ENCODE data around the gene ERGIC3. TPM values are rescaled to one million over a fixed set of nuclear protein-coding genes. Genes with fewer than 3 reads are reported as not detected.
"Not testable (repeated sequence)": the region's sequence is repeated elsewhere in the genome, so short reads cannot be mapped to it uniquely, and the experiment has no call there.

The ERGIC3 gene
- total RNA-seq, 2 donors from 2014 or later, result 139 to 158 TPM

DNA sequence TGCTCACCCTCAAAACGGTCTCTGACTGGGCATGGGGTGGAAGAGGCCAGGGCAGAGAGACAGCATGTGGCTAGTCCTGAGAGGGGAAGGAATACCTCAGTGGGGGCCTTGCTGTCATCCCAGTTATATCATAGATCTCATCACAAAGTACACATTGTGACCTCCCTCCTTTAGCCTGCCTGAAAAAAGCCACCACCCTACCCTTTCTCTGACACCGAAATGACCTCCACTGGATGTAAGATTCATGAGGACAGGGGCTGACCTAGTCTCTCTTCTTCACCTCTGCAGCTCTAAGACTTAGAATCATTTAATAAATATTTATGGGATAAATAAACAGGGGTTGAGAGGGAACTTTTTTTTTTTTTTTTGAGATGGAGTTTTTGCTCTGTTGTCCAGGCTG, 12.3 kb upstream of the ERGIC3 start, which contains the start of gene C20orf173:
C20orf173 (minus strand) TSS at position 101 of the 400 bp plus-strand sequence. CDS start 279 bp downstream, outside the sequence.
- H3K27ac Mint-ChIP-seq, result no peak within 1 kb of the TSS
- H3K36me3 Mint-ChIP-seq (ENCODE audit: low read depth), result no peaks in the 10 kb centered on the region
- no peak within 1 kb of the TSS for H3K4me3 Mint-ChIP-seq
- H3K9me3 ChIP-seq (ENCODE audit: control insufficient read depth, low read length, poor library complexity, severe bottlenecking), result no peaks in the 10 kb centered on the region
- DNase-seq (no peak), ATAC-seq (no peak)
- H3K4me1 Mint-ChIP-seq, result no peaks in the 10 kb centered on the region
- no peaks in the 10 kb centered on the region for H3K27me3 Mint-ChIP-seq

DNA sequence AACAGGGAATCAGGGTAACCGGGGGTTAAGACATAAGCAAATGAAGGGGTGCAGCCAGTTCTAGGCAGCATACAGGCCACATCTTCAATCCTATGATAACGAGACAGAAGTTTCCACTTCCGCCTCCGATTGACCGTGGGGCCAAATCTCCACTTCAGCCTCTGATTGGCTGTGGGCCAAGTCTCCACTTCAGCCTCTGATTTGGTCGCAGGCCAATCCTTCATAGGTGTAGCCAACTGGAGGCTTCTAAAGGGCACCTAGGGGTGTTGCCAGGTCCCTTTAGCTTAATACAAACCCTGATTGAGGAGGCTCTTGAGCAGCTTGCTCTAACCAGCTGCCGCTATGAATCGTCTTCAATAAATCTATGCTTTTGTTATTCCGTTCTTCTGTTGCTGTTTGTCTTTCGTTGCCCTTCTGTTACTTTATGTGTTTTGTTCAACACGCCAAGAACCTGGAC, 2.1 kb upstream of the ERGIC3 start:
- ATAC-seq, result no peak
- no peak overlapping the region for H3K4me3 Mint-ChIP-seq
- H3K9me3 ChIP-seq (ENCODE audit: control insufficient read depth, low read length, poor library complexity, severe bottlenecking), result no peaks in the 10 kb centered on the region
- DNase-seq, result no peak
- no peaks in the 10 kb centered on the region for H3K27me3 Mint-ChIP-seq
- H3K36me3 Mint-ChIP-seq (ENCODE audit: low read depth), result peaks cover 3% of the 10 kb centered on the region
- H3K27ac Mint-ChIP-seq, result no peak overlapping the region
- peaks cover 18% of the 10 kb centered on the region for H3K4me1 Mint-ChIP-seq

DNA sequence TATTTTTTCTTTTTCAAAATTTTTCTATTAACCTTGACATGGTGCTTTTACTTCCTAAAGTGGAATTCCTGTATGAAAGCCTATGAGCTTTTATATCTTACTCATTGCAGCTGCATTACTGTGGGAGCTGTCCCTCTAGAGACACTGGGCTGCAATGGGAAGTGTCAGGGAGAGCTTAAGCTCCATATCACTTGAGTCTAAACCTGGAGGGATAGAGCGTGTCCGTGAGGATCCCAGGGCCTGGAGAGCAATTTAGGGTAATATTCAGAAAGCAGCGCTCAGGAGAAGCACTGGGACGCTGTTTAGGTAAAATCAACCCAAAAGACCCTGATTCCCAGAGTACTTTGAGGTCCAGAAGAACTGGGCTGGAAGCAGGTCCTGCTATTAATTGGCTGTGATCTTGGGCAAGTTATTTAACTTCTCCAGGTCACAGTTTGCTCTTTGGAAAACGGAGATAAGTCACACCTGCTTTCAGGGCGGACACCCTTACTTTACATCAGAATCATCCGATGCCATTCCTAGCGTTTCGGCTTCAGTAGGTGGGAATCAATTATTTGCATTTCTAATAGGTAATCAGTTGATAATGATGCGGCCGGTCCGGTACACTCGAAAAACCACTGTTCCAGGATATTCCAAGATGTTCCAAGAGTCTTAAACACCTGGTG, 628 bp upstream of the ERGIC3 start:
- DNase-seq (no peak), ATAC-seq (no peak)
- H3K4me1 Mint-ChIP-seq, result peaks cover 15% of the 10 kb centered on the region
- peak overlapping the region; percentile 61 for H3K27ac Mint-ChIP-seq
- no peaks in the 10 kb centered on the region for H3K9me3 ChIP-seq (ENCODE audit: control insufficient read depth, low read length, poor library complexity, severe bottlenecking)
- peak overlapping the region; percentile 95 for H3K4me3 Mint-ChIP-seq
- peaks cover 3% of the 10 kb centered on the region for H3K36me3 Mint-ChIP-seq (ENCODE audit: low read depth)
- H3K27me3 Mint-ChIP-seq, result no peaks in the 10 kb centered on the region

DNA sequence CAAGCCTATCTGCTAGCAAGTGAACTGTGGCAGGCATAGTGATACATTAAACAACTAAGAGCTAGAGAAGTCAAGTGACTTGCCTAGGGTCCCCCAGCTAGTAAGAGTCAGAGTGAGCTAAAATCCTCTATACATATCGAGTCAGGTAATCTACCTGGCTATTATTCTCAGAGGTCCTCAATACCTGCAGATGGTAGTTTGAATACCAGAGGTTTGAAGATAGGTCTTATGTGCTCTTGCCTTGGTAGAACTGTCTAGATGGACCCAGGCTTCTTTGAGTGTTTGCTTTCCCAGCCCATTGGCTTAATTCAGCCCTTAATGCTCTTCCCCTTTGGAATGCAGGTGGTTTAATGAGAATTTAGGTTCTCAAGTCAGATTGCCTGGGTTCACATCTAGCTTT, 1.1 kb downstream of the ERGIC3 start:
- no peaks in the 10 kb centered on the region for H3K9me3 ChIP-seq (ENCODE audit: control insufficient read depth, low read length, poor library complexity, severe bottlenecking)
- H3K27ac Mint-ChIP-seq, result peak overlapping the region; percentile 59
- ATAC-seq, result no peak

DNA sequence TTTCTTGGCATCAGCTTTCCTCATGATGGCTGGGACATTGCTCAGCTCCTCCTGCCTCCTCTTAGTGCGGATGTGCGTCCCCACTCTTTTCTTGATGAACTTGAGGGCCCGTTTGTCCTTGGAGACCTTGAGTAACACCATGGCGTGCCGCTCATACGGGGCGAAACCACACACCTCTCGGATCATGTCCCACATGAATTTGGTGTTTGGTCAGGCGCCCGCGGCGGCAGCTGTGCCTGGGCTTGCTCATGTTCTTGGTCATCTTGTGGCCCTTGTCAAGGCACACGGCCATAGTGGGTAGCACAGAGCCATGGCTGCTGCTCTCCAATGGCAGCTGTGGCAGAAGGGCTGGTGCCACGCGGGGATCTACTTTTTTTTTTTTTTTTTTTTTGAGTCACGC, 2.6 kb downstream of the ERGIC3 start:
- ATAC-seq (no peak), DNase-seq (no peak)
- Mint-ChIP-seq H3K36me3 (ENCODE audit: low read depth) (peaks cover 3% of the 10 kb centered on the region), H3K27ac (peak overlapping the region; percentile 75), H3K27me3 (no peaks in the 10 kb centered on the region), H3K4me3 (no peak overlapping the region), H3K4me1 (peaks cover 15% of the 10 kb centered on the region)
- no peaks in the 10 kb centered on the region for H3K9me3 ChIP-seq (ENCODE audit: control insufficient read depth, low read length, poor library complexity, severe bottlenecking)

More for the DNA sequence above, 1.1 kb downstream of the ERGIC3 start:
- H3K36me3 Mint-ChIP-seq (ENCODE audit: low read depth), result peaks cover 3% of the 10 kb centered on the region
- peak overlapping the region; percentile 95 for H3K4me3 Mint-ChIP-seq
- no peaks in the 10 kb centered on the region for H3K27me3 Mint-ChIP-seq
- peaks cover 15% of the 10 kb centered on the region for H3K4me1 Mint-ChIP-seq
- no peak for DNase-seq

DNA sequence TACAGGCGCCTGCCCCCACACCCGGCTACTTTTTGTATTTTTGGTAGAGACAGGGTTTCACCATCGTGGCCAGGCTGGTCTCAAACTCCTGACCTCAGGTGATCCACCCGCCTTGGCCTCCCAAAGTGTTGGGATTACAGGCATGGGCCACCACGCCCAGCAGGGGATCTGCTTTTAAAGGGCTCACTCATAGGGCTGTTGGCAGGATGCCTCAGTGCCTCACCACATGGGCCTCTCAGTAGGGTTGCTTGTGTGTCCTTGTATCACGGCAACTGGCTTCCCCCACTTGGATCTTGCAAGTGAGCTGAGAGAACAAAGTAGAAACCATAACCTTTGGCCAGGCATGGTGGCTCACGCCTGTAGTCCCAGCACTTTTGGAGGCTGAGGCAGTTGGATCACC, 3.1 kb downstream of the ERGIC3 start:
- H3K4me3 Mint-ChIP-seq, result peak overlapping the region; percentile 53
- H3K27ac Mint-ChIP-seq; H3K36me3 Mint-ChIP-seq (ENCODE audit: low read depth); H3K9me3 ChIP-seq (ENCODE audit: control insufficient read depth, low read length, poor library complexity, severe bottlenecking); DNase-seq; ATAC-seq; H3K27me3 Mint-ChIP-seq: not testable (repeated sequence)
- peaks cover 17% of the 10 kb centered on the region for H3K4me1 Mint-ChIP-seq

DNA sequence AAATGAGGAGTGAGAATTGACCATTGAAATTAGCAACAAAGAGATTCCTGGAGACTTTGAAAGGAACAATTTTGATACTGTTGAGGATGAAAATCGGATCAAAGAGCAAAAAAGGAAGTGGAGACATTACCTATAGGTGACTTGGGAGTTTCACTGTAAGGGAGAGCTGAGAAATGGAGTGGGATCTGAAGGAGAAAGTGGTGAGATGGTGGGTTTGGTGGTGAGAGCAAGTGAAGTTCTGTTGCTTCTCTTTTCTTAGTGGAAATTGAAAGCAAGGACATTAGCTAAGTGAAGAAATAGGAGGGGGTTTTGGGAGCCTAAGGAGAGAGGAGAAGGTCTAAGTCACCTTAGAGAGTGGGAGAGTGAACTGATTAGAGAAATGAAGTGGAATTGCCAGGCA, 4.2 kb downstream of the ERGIC3 start:
- Mint-ChIP-seq H3K4me1 (peaks cover 18% of the 10 kb centered on the region), H3K4me3 (no peak overlapping the region), H3K36me3 (ENCODE audit: low read depth) (peaks cover 5% of the 10 kb centered on the region), H3K27ac (no peak overlapping the region), H3K27me3 (no peaks in the 10 kb centered on the region)
- DNase-seq (no peak), ATAC-seq (no peak)
- no peaks in the 10 kb centered on the region for H3K9me3 ChIP-seq (ENCODE audit: control insufficient read depth, low read length, poor library complexity, severe bottlenecking)

DNA sequence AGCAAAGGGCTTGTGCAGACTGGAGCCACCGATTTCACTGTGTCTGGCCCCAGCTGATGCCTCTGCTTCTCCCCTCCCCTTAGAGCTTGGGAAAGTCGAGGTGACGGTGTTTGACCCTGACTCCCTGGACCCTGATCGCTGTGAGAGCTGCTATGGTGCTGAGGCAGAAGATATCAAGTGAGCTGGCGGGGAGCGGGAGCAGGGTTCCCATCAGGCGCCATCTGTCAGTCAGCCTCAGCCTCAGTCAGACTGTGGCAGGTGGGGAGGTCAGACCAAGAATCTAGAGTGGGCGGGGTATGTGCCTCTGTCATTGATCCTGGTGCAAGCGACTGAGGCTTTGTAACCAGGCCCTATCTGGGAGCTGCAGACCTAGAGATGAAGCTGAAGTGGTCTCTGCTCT, 5.5 kb downstream of the ERGIC3 start:
- peaks cover 12% of the 10 kb centered on the region for H3K4me1 Mint-ChIP-seq
- DNase-seq (no peak), ATAC-seq (no peak)
- H3K27me3 Mint-ChIP-seq, result no peaks in the 10 kb centered on the region
- H3K36me3 Mint-ChIP-seq (ENCODE audit: low read depth), result peaks cover 5% of the 10 kb centered on the region
- no peak overlapping the region for H3K27ac Mint-ChIP-seq
- H3K9me3 ChIP-seq (ENCODE audit: control insufficient read depth, low read length, poor library complexity, severe bottlenecking), result no peaks in the 10 kb centered on the region
- no peak overlapping the region for H3K4me3 Mint-ChIP-seq

DNA sequence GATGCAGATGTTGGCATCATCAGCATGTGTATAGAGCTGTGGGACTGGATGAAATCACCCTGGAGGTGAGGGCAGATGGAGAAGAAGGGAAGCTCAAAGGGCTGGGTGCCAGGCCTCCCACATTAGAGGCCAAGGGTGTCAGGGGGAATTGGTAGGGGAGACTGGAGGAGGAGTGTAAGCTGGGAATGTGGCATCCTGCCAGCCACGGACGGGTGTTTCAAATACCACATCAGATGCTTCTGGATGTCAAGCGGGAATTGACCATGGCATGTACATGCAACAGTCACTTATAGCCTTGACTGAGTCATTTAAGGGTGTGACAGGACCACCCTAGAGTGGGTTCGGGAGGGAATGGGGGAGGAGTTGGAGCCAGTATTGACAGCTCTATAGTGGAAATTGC, 9.6 kb downstream of the ERGIC3 start:
- ATAC-seq, result no peak
- no peaks in the 10 kb centered on the region for H3K9me3 ChIP-seq (ENCODE audit: control insufficient read depth, low read length, poor library complexity, severe bottlenecking)

DNA sequence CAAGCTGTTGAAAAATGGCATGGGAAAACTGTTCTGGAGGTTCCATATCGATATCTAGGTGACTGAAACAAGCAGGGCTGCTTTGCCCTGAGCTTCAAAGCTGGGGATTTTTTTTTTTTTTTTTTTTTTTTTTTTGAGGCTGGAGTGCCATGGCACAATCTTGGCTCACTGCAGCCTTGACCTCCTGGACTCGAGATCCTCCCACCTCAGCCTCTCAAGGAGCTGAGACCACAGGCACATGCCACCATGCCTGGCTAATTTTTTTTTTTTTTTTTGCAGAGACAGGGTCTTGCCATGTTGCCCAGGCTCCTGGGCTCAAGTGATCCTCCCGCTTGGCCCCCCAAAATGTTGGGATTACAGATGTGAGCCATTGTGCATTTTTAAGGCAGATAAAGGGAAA, 11.0 kb downstream of the ERGIC3 start:
- DNase-seq (no peak), ATAC-seq (no peak)
- peaks cover 6% of the 10 kb centered on the region for H3K4me1 Mint-ChIP-seq
- no peak overlapping the region for H3K4me3 Mint-ChIP-seq
- H3K27me3 Mint-ChIP-seq, result no peaks in the 10 kb centered on the region
- peaks cover 11% of the 10 kb centered on the region for H3K36me3 Mint-ChIP-seq (ENCODE audit: low read depth)
- no peak overlapping the region for H3K27ac Mint-ChIP-seq
- H3K9me3 ChIP-seq (ENCODE audit: control insufficient read depth, low read length, poor library complexity, severe bottlenecking), result no peaks in the 10 kb centered on the region

More for the DNA sequence above, 9.6 kb downstream of the ERGIC3 start:
- H3K4me1 Mint-ChIP-seq, result peaks cover 6% of the 10 kb centered on the region
- H3K36me3 Mint-ChIP-seq (ENCODE audit: low read depth), result peaks cover 11% of the 10 kb centered on the region
- H3K4me3 Mint-ChIP-seq, result no peak overlapping the region
- no peak for DNase-seq
- H3K27ac Mint-ChIP-seq, result no peak overlapping the region
- H3K27me3 Mint-ChIP-seq, result no peaks in the 10 kb centered on the region

DNA sequence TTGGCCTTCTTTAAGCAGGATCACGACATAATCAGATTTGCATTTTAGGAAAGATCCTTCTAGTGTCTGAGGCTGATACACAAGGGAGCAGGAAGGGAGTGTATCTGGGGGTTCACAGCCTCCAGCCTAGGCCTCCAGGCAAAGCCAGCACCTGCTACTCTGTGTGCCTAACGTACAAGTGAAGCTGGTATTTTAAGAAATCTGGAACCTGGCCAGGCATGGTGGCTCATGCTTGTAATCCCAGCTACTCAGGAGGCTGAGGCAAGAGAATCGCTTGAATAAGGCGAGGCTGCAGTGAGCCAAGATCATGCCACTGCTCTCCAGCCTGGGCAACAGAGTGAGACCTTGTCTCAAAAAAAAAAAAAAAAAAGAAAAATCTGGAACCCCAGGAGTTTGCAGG, 13.6 kb downstream of the ERGIC3 start:
- not testable (repeated sequence) for H3K4me3 Mint-ChIP-seq; ATAC-seq; DNase-seq; H3K9me3 ChIP-seq (ENCODE audit: control insufficient read depth, low read length, poor library complexity, severe bottlenecking); H3K27me3 Mint-ChIP-seq
- Mint-ChIP-seq H3K4me1 (peaks cover 12% of the 10 kb centered on the region), H3K27ac (peak overlapping the region; percentile 39), H3K36me3 (ENCODE audit: low read depth) (peaks cover 13% of the 10 kb centered on the region)

DNA sequence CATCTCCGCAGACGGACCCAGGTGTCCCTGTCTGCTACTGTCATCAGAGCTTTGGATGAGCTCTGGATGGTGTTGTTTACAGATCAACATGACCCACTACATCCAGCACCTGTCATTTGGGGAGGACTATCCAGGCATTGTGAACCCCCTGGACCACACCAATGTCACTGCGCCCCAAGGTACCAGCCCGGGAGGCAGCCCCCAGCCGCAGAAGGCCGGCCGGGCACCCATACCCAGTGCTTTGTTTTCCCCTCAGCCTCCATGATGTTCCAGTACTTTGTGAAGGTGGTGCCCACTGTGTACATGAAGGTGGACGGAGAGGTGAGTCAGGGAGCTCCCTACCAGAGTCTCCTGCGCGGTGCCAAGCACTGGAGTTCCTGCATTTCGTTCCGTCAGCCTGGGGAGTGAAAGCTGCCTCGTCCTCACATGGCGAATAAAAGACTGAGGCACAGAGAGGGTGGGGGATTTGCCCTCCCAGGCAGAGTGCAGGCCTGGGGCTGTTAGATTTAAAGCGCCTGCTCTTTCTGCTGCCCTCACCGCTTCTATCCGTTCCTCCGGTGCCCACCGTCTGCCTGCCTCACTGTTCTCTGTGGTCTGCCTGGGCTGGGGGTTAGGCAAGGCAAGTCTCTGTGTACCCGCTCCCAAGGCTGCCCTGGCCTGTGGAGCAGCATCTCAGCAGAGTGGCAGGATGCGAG, 14.2 kb downstream of the ERGIC3 start:
- H3K4me3 Mint-ChIP-seq, result no peak overlapping the region
- H3K27me3 Mint-ChIP-seq, result no peaks in the 10 kb centered on the region
- no peak for ATAC-seq
- DNase-seq, result no peak
- peaks cover 13% of the 10 kb centered on the region for H3K36me3 Mint-ChIP-seq (ENCODE audit: low read depth)
- H3K9me3 ChIP-seq (ENCODE audit: control insufficient read depth, low read length, poor library complexity, severe bottlenecking), result no peaks in the 10 kb centered on the region
- peaks cover 12% of the 10 kb centered on the region for H3K4me1 Mint-ChIP-seq
- H3K27ac Mint-ChIP-seq, result no peak overlapping the region

DNA sequence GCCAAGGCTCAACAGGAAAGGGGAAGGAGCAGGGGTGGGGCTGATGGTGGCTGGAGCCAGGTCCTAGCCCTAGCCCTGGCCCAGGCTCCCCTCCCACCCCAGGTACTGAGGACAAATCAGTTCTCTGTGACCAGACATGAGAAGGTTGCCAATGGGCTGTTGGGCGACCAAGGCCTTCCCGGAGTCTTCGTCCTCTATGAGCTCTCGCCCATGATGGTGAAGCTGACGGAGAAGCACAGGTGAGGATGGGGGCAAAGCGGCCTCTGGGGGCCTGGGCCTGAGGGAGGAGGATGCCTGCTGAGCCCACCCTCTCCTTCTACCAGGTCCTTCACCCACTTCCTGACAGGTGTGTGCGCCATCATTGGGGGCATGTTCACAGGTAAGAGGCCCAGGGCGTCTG, 15.0 kb downstream of the ERGIC3 start:
- H3K9me3 ChIP-seq (ENCODE audit: control insufficient read depth, low read length, poor library complexity, severe bottlenecking), result no peaks in the 10 kb centered on the region
- Mint-ChIP-seq H3K4me1 (peaks cover 15% of the 10 kb centered on the region), H3K36me3 (ENCODE audit: low read depth) (peaks cover 13% of the 10 kb centered on the region), H3K27me3 (no peaks in the 10 kb centered on the region), H3K27ac (no peak overlapping the region), H3K4me3 (no peak overlapping the region)
- ATAC-seq (no peak), DNase-seq (no peak)

DNA sequence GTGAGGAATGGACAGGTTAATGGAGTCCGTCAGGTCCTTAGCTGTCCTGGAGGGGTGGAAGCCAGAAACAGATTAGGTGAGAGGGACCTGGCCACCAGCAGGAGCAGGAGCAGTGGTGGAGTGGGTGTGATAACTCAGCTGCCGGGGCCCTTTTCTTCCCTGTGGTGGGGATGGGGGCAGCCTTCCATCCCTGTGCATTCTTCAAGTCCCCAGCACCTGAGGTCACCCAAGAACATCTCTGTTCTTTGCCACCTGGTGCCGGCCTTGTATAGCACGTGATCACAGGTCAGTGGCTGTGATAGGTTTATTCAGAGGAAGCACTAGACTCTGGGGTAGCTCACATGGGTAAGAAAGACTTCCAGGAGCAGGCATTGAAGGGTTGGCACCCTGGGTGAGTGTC, 16.6 kb downstream of the ERGIC3 start:
- Mint-ChIP-seq H3K4me1 (peaks cover 16% of the 10 kb centered on the region), H3K4me3 (peak overlapping the region; percentile 57), H3K27me3 (no peaks in the 10 kb centered on the region), H3K27ac (no peak overlapping the region), H3K36me3 (ENCODE audit: low read depth) (peaks cover 13% of the 10 kb centered on the region)
- ATAC-seq (no peak), DNase-seq (no peak)
- H3K9me3 ChIP-seq (ENCODE audit: control insufficient read depth, low read length, poor library complexity, severe bottlenecking), result no peaks in the 10 kb centered on the region

All from T-helper 17 cell (primary cell).